Aorta (tissue), 5 donors: ENCODE measurements around the gene ZNF598. TPM values are rescaled to one million over a fixed set of nuclear protein-coding genes. Genes with fewer than 3 reads are reported as not detected.

ENCODE experiments used
- ATAC-seq: fragments of 200-7000 bp; cut with Tn5 transposase; one replicate; pipeline ENCODE4 v1.9.1; 2022; ENCODE audit warnings: moderate library complexity; ENCODE audit not compliant: low FRiP score
- DNase-seq, 2 donors: peaks; one replicate each; pipeline ENCODE4 v3.0.0-alpha.2; 2020
- H3K27ac ChIP-seq, 2 donors: one replicate each; pipeline ENCODE4 v1.5.1; 2013; ENCODE audit warnings: low read length in 2 of 2, mild to moderate bottlenecking in 2 of 2, moderate library complexity in 2 of 2, control low read depth in 1 of 2, inconsistent platforms in 1 of 2, low read depth in 1 of 2
- H3K27me3 ChIP-seq, 2 donors: one replicate each; pipeline ENCODE4 v1.6.1; 2013; ENCODE audit warnings: control low read depth in 1 of 2, low read length in 1 of 2, mild to moderate bottlenecking in 1 of 2, moderate library complexity in 1 of 2; ENCODE audit not compliant: insufficient read depth in 2 of 2, control insufficient read depth in 1 of 2
- H3K36me3 ChIP-seq, 2 donors: one replicate each; pipeline ENCODE4 v1.6.1; 2013; ENCODE audit warnings: control low read depth in 1 of 2, low read length in 1 of 2, mild to moderate bottlenecking in 1 of 2; ENCODE audit not compliant: insufficient read depth in 2 of 2, control insufficient read depth in 1 of 2
- H3K4me1 ChIP-seq, 2 donors: one replicate each; pipeline ENCODE4 v1.6.1; 2013; ENCODE audit warnings: low read length in 2 of 2, control low read depth in 1 of 2, mild to moderate bottlenecking in 1 of 2, moderate library complexity in 1 of 2; ENCODE audit not compliant: insufficient read depth in 2 of 2, control insufficient read depth in 1 of 2
- H3K4me3 ChIP-seq, 2 donors: one replicate each; pipeline ENCODE4 v1.5.1; 2013; ENCODE audit warnings: low read length in 2 of 2, control low read depth in 1 of 2, mild to moderate bottlenecking in 1 of 2
- H3K9me3 ChIP-seq: one replicate; pipeline ENCODE4 v1.6.1; 2013; ENCODE audit warnings: mild to moderate bottlenecking, low read length; ENCODE audit not compliant: control insufficient read depth
- WGBS, 2 donors: extraction: QIAGEN DNeasy Blood & Tissue Kit; methylation state at CpG; one replicate each; pipeline ENCODE4 v1.1.7; 2013; 5-methylcytosine and 5-hydroxymethylcytosine counted together
- intact Hi-C, 2 donors: fragments of 100-400 bp; cut with DNase I; formaldehyde crosslinking; loops; one replicate each; pipeline versions ENCODE4 v1.14.2 to v1.15.0; 2022
- polyA plus RNA-seq, 2 donors: library from polyadenylated mRNA; stranded (reverse); fragments of 200-250 nt; gene quantifications; one replicate each; pipeline ENCODE4 v1.2.3, GENCODE V29; 2013
- total RNA-seq, 2 donors: library from RNA; stranded (reverse); fragmentation: NEBNext Ultra II Directional; extraction: Animal tissue kit (Norgen Biotek cat#: 25700); gene quantifications; one replicate each; pipeline ENCODE4 v1.2.1, GENCODE V29; 2021
- donor health status: healthy with polysubstance abuse.
- donor health status: Bipolar disorder and iron deficiency.
- donor health status: DM: no; HTN: no; CAD: no.
- donor health status: DM: no; HTN: no; CAD: no.
- donor health status: DM: yes; HTN: yes; CAD: no.

ZNF598 gene
- total and polyA plus RNA-seq, 4 donors, result 12.8 to 34.4 (median 32.0) TPM

GRCh38 chr16:1991588-1991947 lies 18.1 kb downstream of the ZNF598 start:
- H3K27me3 ChIP-seq, result no peaks in the 10 kb centered on the region
- DNase-seq (no peak), ATAC-seq (no peak)
- WGBS, 2 donors, result 12 to 16% methylated on average over 21 to 22 of the region's 22 CpGs
- no peak overlapping the region for H3K4me3 ChIP-seq
- intact Hi-C loops, result no loop called here
- no peaks in the 10 kb centered on the region for H3K4me1 ChIP-seq
- H3K27ac ChIP-seq, result no peak overlapping the region
- H3K9me3 ChIP-seq, result no peaks in the 10 kb centered on the region
- H3K36me3 ChIP-seq, result no peaks in the 10 kb centered on the region

GRCh38 chr16:1991135-1991551 lies 18.5 kb downstream of the ZNF598 start:
- Histone ChIP-seq H3K9me3 (no peaks in the 10 kb centered on the region), H3K4me1 (no peaks in the 10 kb centered on the region), H3K27ac (no peak overlapping the region), H3K27me3 (no peaks in the 10 kb centered on the region), H3K36me3 (no peaks in the 10 kb centered on the region), H3K4me3 (no peak overlapping the region)
- DNase-seq (no peak), ATAC-seq (no peak)
- intact Hi-C loops, result no loop called here
- 6 to 11% methylated on average over 17 to 18 of the region's 18 CpGs for WGBS, 2 donors

GRCh38 chr16:1990351-1991134 lies 19.1 kb downstream of the ZNF598 start:
- intact Hi-C loops, result no loop called here
- Histone ChIP-seq H3K9me3 (no peaks in the 10 kb centered on the region), H3K4me1 (no peaks in the 10 kb centered on the region), H3K27me3 (no peaks in the 10 kb centered on the region), H3K36me3 (no peaks in the 10 kb centered on the region), H3K4me3 (no peak overlapping the region), H3K27ac (no peak overlapping the region)
- no peak for DNase-seq
- 2 to 3% methylated on average over 44 to 50 of the region's 50 CpGs for WGBS, 2 donors
- ATAC-seq, result no peak

- no peak for ATAC-seq
- no peak overlapping the region for H3K4me3 ChIP-seq
- intact Hi-C loops, result no loop called here
- no peaks in the 10 kb centered on the region for H3K27me3 ChIP-seq
- DNase-seq, result no peak
- H3K9me3 ChIP-seq, result no peaks in the 10 kb centered on the region
- no peak overlapping the region for H3K27ac ChIP-seq
- H3K36me3 ChIP-seq, result no peaks in the 10 kb centered on the region
- H3K4me1 ChIP-seq, result no peaks in the 10 kb centered on the region
- WGBS, 2 donors, result 0 to 1% methylated on average over 1 to 25 of the region's 25 CpGs
Observed at GRCh38 chr16:1990101-1990350, 19.6 kb downstream of the ZNF598 start.

GRCh38 chr16:1989209-1990100 lies 20.2 kb downstream of the ZNF598 start, which contains the start of gene SYNGR3:
SYNGR3 (plus strand) TSS chr16:1989970; CDS start chr16:1990103, 133 bp downstream.
- no peaks in the 10 kb centered on the region for H3K36me3 ChIP-seq
- intact Hi-C loops, result no loop called here
- H3K27me3 ChIP-seq, result no peaks in the 10 kb centered on the region
- no peaks in the 10 kb centered on the region for H3K4me1 ChIP-seq
- no peaks in the 10 kb centered on the region for H3K9me3 ChIP-seq
- ATAC-seq, result no peak
- WGBS, 2 donors, result 6 to 9% methylated on average over 41 to 67 of the region's 67 CpGs
- H3K27ac ChIP-seq, result no peak within 1 kb of the TSS
- no peak within 1 kb of the TSS for H3K4me3 ChIP-seq
- no peak for DNase-seq

GRCh38 chr16:1987198-1987597 lies 22.4 kb downstream of the ZNF598 start:
- WGBS, 2 donors, result 89 to 93% methylated on average over 10 of the region's 10 CpGs
- peaks cover 0 to 1% of the 10 kb centered on the region in 2 donors for H3K4me1 ChIP-seq
- ATAC-seq (no peak), DNase-seq (no peak)
- no peak overlapping the region for H3K4me3 ChIP-seq
- no peak overlapping the region for H3K27ac ChIP-seq
- H3K9me3 ChIP-seq, result no peaks in the 10 kb centered on the region
- intact Hi-C loops, result no loop called here
- H3K36me3 ChIP-seq, result no peaks in the 10 kb centered on the region
- H3K27me3 ChIP-seq, result no peaks in the 10 kb centered on the region

GRCh38 chr16:1985466-1986150 lies 24.0 kb downstream of the ZNF598 start:
- 93 to 94% methylated on average over 14 of the region's 14 CpGs for WGBS, 2 donors
- Histone ChIP-seq H3K36me3 (no peaks in the 10 kb centered on the region), H3K9me3 (no peaks in the 10 kb centered on the region), H3K4me3 (no peak overlapping the region), H3K4me1 (peaks cover 0 to 1% of the 10 kb centered on the region in 2 donors), H3K27me3 (no peaks in the 10 kb centered on the region), H3K27ac (no peak overlapping the region)
- intact Hi-C loops, result no loop called here
- no peak for ATAC-seq
- DNase-seq, result no peak

- Histone ChIP-seq H3K36me3 (no peaks in the 10 kb centered on the region), H3K27ac (no peak overlapping the region), H3K9me3 (no peaks in the 10 kb centered on the region), H3K4me3 (peak overlapping the region; percentile 39 to 78), H3K4me1 (peaks cover 0 to 1% of the 10 kb centered on the region in 2 donors), H3K27me3 (no peaks in the 10 kb centered on the region)
- intact Hi-C loops, result no loop called here
- 11% methylated on average over 53 to 58 of the region's 58 CpGs for WGBS, 2 donors
- DNase-seq (no peak), ATAC-seq (no peak)
Observed at GRCh38 chr16:1984347-1985225, 25.0 kb downstream of the ZNF598 start.
